GM12878 (cell line): ENCODE results near the gene FRMD5. TPM values are rescaled to one million over a fixed set of nuclear protein-coding genes. Genes with fewer than 3 reads are reported as not detected.

Source experiments
- ATAC-seq: fragments of 200-7000 bp; cut with Tn5 transposase; 3 replicates; pipeline ENCODE4 v1.9.1; 2020; ENCODE audit warnings: mild to moderate bottlenecking, moderate library complexity
- BruUV-seq: library from RNA; stranded (reverse); fragments of 400-500 nt; replicated peaks from 2 replicates; lab custom pipeline; 2021; lab: Mats Ljungman, UMichigan
- CTCF ChIA-PET: fragments of 300-600 bp; sonication (Branson Sonifier 250); formaldehyde crosslinking; extraction: SDS; loops from one replicate; lab custom pipeline; 2021; ENCODE audit warnings: inconsistent platforms; lab: Yijun Ruan, JAX
- POLR2A ChIA-PET: fragments of 350-600 bp; formaldehyde crosslinking; extraction: SDS; loops from one replicate; lab custom pipeline; 2021; ENCODE audit warnings: inconsistent platforms; lab: Charles Lee
- RAD21 ChIA-PET: fragments of 300-600 bp; sonication (Branson Sonifier 250); formaldehyde crosslinking; loops from one replicate; lab custom pipeline; 2023; ENCODE audit warnings: antibody characterized with exemption; ENCODE audit not compliant: unreplicated experiment; lab: Charles Lee
- SMC1A ChIA-PET: fragments of 300-600 bp; sonication (Branson Sonifier 250); formaldehyde crosslinking; loops from one replicate; lab custom pipeline; 2023; ENCODE audit not compliant: unreplicated experiment, uncharacterized antibody; lab: Charles Lee
- DNase-seq: peaks from one replicate; pipeline ENCODE4 v3.0.0-alpha.2; 2011; ENCODE audit warnings: low read depth, low spot score
- FAIRE-seq: peaks from 3 replicates; lab custom pipeline; 2011; peaks lifted over from hg19 to GRCh38; lab: Jason Lieb, UNC
- H2AFZ ChIP-seq: 2 replicates; pipeline ENCODE4 v1.6.0; 2011; ENCODE audit warnings: low read depth, low read length, control low read depth; ENCODE audit not compliant: control insufficient read depth
- H3K27ac ChIP-seq: 2 replicates; pipeline ENCODE4 v1.5.1; 2011; ENCODE audit warnings: control low read depth; ENCODE audit not compliant: control insufficient read depth, insufficient read depth
- H3K27me3 ChIP-seq, 2 experiments: replicated peaks in 1 of 2; 2 replicates each; pipeline versions ENCODE4 v1.6.0 to v1.6.1; 2011; ENCODE audit warnings: low read length in 1 of 2; ENCODE audit not compliant: control insufficient read depth in 2 of 2, insufficient read depth in 2 of 2
- H3K36me3 ChIP-seq, 2 experiments: 2 replicates each; pipeline ENCODE4 v1.5.1; 2011; ENCODE audit warnings: low read length in 1 of 2; ENCODE audit not compliant: control insufficient read depth in 2 of 2, insufficient read depth in 2 of 2
- H3K4me1 ChIP-seq: 2 replicates; pipeline ENCODE4 v1.6.1; 2011; ENCODE audit warnings: mild to moderate bottlenecking, low read length, moderate library complexity, mixed read lengths; ENCODE audit not compliant: control insufficient read depth, insufficient read depth
- H3K4me2 ChIP-seq: 2 replicates; pipeline ENCODE4 v1.6.0; 2011; ENCODE audit warnings: control low read depth; ENCODE audit not compliant: control insufficient read depth, insufficient read depth
- H3K4me3 ChIP-seq: fragments of 200-600 bp; sonication (generic); 2 replicates; pipeline ENCODE4 v1.5.1; 2016
- H3K79me2 ChIP-seq: 2 replicates; pipeline ENCODE4 v1.6.0; 2011; ENCODE audit warnings: low read length; ENCODE audit not compliant: control insufficient read depth, insufficient read depth
- H3K9ac ChIP-seq: 2 replicates; pipeline ENCODE4 v1.8.0; 2011; ENCODE audit warnings: low read length, control low read depth, mixed read lengths; ENCODE audit not compliant: control insufficient read depth, insufficient read depth
- H3K9me3 ChIP-seq: replicated peaks from 3 replicates; pipeline ENCODE4 v1.5.1; 2011; ENCODE audit warnings: mild to moderate bottlenecking, low read length; ENCODE audit not compliant: control insufficient read depth, insufficient read depth
- H4K20me1 ChIP-seq: 2 replicates; pipeline ENCODE4 v1.6.0; 2011; ENCODE audit not compliant: control insufficient read depth, insufficient read depth
- ASH2L ChIP-seq: fragments of 300-600, 200-600 bp; sonication (generic); IDR thresholded peaks from 2 replicates; pipeline ENCODE4 v1.6.1; 2017; ENCODE audit warnings: low read depth, mild to moderate bottlenecking, borderline replicate concordance
- BHLHE40 ChIP-seq, 2 experiments: fragments of 450-650 bp in 1 of 2; IDR thresholded peaks; 2 replicates each; pipeline ENCODE4 v1.6.1; 2011 to 2017; ENCODE audit warnings: low read depth in 2 of 2, borderline replicate concordance in 1 of 2, improper control_type of control experiment in 1 of 2, low read length in 1 of 2, mild to moderate bottlenecking in 1 of 2
- CHD2 ChIP-seq: IDR thresholded peaks from 2 replicates; pipeline ENCODE4 v1.6.1; 2011; ENCODE audit warnings: low read depth, low read length, improper control_type of control experiment, borderline replicate concordance
- FOS ChIP-seq: IDR thresholded peaks from 3 replicates; pipeline ENCODE4 v1.6.1; 2011; ENCODE audit warnings: borderline replicate concordance; ENCODE audit not compliant: insufficient read length; ENCODE audit errors: extremely low read depth
- HDAC2 ChIP-seq: fragments of 200-600 bp; sonication (generic); IDR thresholded peaks from 2 replicates; pipeline ENCODE4 v1.6.1; 2017
- JUND ChIP-seq: IDR thresholded peaks from 2 replicates; pipeline ENCODE4 v1.6.1; 2012; ENCODE audit warnings: low read depth, mild to moderate bottlenecking, low read length, improper control_type of control experiment, moderate library complexity
- MTA2 ChIP-seq: fragments of 450-650 bp; IDR thresholded peaks from 2 replicates; pipeline ENCODE4 v1.6.1; 2016; ENCODE audit warnings: low read depth, mild to moderate bottlenecking, moderate library complexity
- NFIC ChIP-seq: IDR thresholded peaks from 2 replicates; pipeline ENCODE4 v1.6.1; 2012; ENCODE audit warnings: low read depth, mild to moderate bottlenecking, inconsistent platforms, low read length, moderate library complexity
- NR2C2 ChIP-seq: IDR thresholded peaks from 2 replicates; pipeline ENCODE4 v1.6.1; 2011; ENCODE audit warnings: borderline replicate concordance, low read depth; ENCODE audit not compliant: control insufficient read depth, insufficient read length
- NR2F1 ChIP-seq: fragments of 450-650 bp; conservative IDR thresholded peaks from 2 replicates; pipeline ENCODE4 v1.6.1; 2017; ENCODE audit warnings: mild to moderate bottlenecking
- PRDM15 ChIP-seq: fragments of 450-650 bp; formaldehyde crosslinking; IDR thresholded peaks from 2 replicates; pipeline ENCODE4 v1.4.0; 2020; ENCODE audit warnings: mild to moderate bottlenecking, moderate library complexity
- RCOR1 ChIP-seq: conservative IDR thresholded peaks from 2 replicates; pipeline ENCODE4 v1.6.1; 2012; ENCODE audit warnings: low read depth, low read length, improper control_type of control experiment
- SRF ChIP-seq, 2 experiments: IDR thresholded peaks; 2 replicates each; pipeline ENCODE4 v1.6.1; 2011; ENCODE audit warnings: low read depth in 2 of 2, low read length in 2 of 2, mild to moderate bottlenecking in 1 of 2, moderate library complexity in 1 of 2
- ZNF24 ChIP-seq: fragments of 450-650 bp; IDR thresholded peaks from 2 replicates; pipeline ENCODE4 v1.6.1; 2017; ENCODE audit warnings: antibody characterized with exemption, mild to moderate bottlenecking
- ZNF274 ChIP-seq: IDR thresholded peaks from one replicate; pipeline ENCODE4 v1.8.0; 2011; ENCODE audit not compliant: insufficient read length, insufficient read depth
- in situ Hi-C: fragments of 300-500 bp; cut with MboI; formaldehyde crosslinking; loops from 9 replicates; pipeline ENCODE4 v1.14.3; 2018; ENCODE audit warnings: mixed read lengths
- intact Hi-C: fragments of 100-400 bp; cut with micrococcal nuclease; formaldehyde crosslinking; loops from one replicate; pipeline ENCODE4 v1.14.2; 2022; ENCODE audit not compliant: unreplicated experiment
- polyA plus RNA-seq, 11 experiments: library from polyadenylated mRNA; depleted of rRNA in 4 of 11; unstranded in 6 of 11; stranded (reverse) in 5 of 11; fragments of >200 nt; fragmentation: Nextera tagmentation in 4 of 11; fragmentation: Illumina TruSeq in 1 of 11; extraction: Ambion mirVana in 4 of 11; extraction: Trizol in 1 of 11; gene quantifications; 1 replicate in 1 of 11; 2 replicates in 10 of 11; pipeline versions ENCODE4 v1.2.1 to v1.2.3, GENCODE V29; 2011 to 2016; ENCODE audit warnings: inconsistent platforms in 2 of 11, missing spikeins in 2 of 11, low read depth in 1 of 11
- total RNA-seq, 4 experiments: library from RNA; depleted of rRNA in 3 of 4; stranded (reverse); fragments of >200 nt in 3 of 4; fragmentation: Illumina TruSeq in 1 of 4; extraction: Trizol in 1 of 4; gene quantifications; 2 replicates each; pipeline versions ENCODE4 v1.2.1 to v1.2.3, GENCODE V29; 2013 to 2021
- TF ChIP-seq, protein P1 (sequence below): IDR thresholded peaks from 2 replicates; pipeline ENCODE4 v1.6.1; 2012; ENCODE audit warnings: mild to moderate bottlenecking, low read depth, low read length
- TF ChIP-seq, protein P2 (sequence below), 3 experiments: IDR thresholded peaks in 2 of 3; conservative IDR thresholded peaks in 1 of 3; 2 replicates each; pipeline ENCODE4 v1.5.1; 2011; ENCODE audit warnings: low read depth in 3 of 3, low read length in 3 of 3, mild to moderate bottlenecking in 3 of 3, control low read depth in 2 of 3, moderate library complexity in 2 of 3, inconsistent platforms in 1 of 3, mixed read lengths in 1 of 3; ENCODE audit not compliant: control insufficient read depth in 2 of 3, insufficient read depth in 1 of 3; ENCODE audit errors: extremely low read depth in 1 of 3

The FRMD5 gene
- total and polyA plus RNA-seq, 10 of the 15 experiments (the other 5 are each of a cell fraction or from before 2014, with no cell fraction given): 0.26 to 6.4 (median 0.68) TPM; not detected in 1

DNA sequence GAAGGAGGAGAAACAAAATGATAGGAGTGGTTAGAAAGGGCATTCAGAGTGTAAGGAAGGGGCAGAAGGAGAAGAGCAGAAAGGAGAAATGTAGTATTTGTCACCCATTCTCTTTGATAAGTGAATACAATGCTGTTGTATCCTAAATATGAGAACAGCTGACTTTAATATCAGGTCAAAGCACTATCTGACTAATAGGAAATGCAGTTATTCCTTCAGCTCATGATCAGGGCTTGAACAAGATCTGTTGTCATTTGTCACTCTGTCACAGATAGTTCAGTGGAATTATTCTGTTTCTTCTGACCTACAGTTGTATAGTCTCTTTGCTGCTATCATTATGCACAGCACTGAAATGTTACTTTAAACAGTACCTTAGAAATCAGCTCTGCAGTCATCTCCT, 149.4 kb downstream of the FRMD5 start:
- no peaks in the 10 kb centered on the region for H4K20me1 ChIP-seq
- no peak overlapping the region for H3K4me2 ChIP-seq
- ChIA-PET POLR2A (no interaction called here), RAD21 (no interaction called here), CTCF (no interaction called here), SMC1A (interaction anchor here (1.2 to 2.9 kb wide), 2 partner anchors 9 to 143 kb away, joined by 7 read pairs; no protein-coding TSS in a partner anchor)
- intact Hi-C loops: no loop called here
- H3K9ac ChIP-seq: no peak overlapping the region
- in situ Hi-C loops: no loop called here
- H3K9me3 ChIP-seq: no peaks in the 10 kb centered on the region
- ATAC-seq (no peak), DNase-seq (no peak), FAIRE-seq (no peak)
- no peaks in the 10 kb centered on the region for H3K4me1 ChIP-seq
- no TSS peak for BruUV-seq
- H3K36me3 ChIP-seq: no peaks in the 10 kb centered on the region
- H3K27ac ChIP-seq: no peak overlapping the region
- 0 out of 4 replicates have a peak, but pooled peaks cover 0 to 2% of the 10 kb centered on the region in 2 experiments for H3K27me3 ChIP-seq
- H2AFZ ChIP-seq: no peak overlapping the region
- H3K79me2 ChIP-seq: no peaks in the 10 kb centered on the region
- H3K4me3 ChIP-seq: no peak overlapping the region
- TF ChIP-seq ZNF24 (no peak), NFIC (no peak), RCOR1 (no peak), NR2F1 (no peak), ZNF274 (no peak), MTA2 (no peak), JUND (no peak), FOS (no peak), BHLHE40 (IDR thresholded peaks at IDR 0.05; ENCODE audit: borderline replicate concordance in 1 of 2, low read depth in 2 of 2, low read length in 1 of 2) (no peak), PRDM15 (no peak), ASH2L (no peak), HDAC2 (no peak), NR2C2 (no peak), SRF (IDR thresholded peaks at IDR 0.05; ENCODE audit: low read depth in 2 of 2, low read length in 2 of 2) (no peak), CHD2 (no peak)
- TF ChIP-seq, protein P1, sequence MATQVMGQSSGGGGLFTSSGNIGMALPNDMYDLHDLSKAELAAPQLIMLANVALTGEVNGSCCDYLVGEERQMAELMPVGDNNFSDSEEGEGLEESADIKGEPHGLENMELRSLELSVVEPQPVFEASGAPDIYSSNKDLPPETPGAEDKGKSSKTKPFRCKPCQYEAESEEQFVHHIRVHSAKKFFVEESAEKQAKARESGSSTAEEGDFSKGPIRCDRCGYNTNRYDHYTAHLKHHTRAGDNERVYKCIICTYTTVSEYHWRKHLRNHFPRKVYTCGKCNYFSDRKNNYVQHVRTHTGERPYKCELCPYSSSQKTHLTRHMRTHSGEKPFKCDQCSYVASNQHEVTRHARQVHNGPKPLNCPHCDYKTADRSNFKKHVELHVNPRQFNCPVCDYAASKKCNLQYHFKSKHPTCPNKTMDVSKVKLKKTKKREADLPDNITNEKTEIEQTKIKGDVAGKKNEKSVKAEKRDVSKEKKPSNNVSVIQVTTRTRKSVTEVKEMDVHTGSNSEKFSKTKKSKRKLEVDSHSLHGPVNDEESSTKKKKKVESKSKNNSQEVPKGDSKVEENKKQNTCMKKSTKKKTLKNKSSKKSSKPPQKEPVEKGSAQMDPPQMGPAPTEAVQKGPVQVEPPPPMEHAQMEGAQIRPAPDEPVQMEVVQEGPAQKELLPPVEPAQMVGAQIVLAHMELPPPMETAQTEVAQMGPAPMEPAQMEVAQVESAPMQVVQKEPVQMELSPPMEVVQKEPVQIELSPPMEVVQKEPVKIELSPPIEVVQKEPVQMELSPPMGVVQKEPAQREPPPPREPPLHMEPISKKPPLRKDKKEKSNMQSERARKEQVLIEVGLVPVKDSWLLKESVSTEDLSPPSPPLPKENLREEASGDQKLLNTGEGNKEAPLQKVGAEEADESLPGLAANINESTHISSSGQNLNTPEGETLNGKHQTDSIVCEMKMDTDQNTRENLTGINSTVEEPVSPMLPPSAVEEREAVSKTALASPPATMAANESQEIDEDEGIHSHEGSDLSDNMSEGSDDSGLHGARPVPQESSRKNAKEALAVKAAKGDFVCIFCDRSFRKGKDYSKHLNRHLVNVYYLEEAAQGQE: no peak
- TF ChIP-seq, protein P2, sequence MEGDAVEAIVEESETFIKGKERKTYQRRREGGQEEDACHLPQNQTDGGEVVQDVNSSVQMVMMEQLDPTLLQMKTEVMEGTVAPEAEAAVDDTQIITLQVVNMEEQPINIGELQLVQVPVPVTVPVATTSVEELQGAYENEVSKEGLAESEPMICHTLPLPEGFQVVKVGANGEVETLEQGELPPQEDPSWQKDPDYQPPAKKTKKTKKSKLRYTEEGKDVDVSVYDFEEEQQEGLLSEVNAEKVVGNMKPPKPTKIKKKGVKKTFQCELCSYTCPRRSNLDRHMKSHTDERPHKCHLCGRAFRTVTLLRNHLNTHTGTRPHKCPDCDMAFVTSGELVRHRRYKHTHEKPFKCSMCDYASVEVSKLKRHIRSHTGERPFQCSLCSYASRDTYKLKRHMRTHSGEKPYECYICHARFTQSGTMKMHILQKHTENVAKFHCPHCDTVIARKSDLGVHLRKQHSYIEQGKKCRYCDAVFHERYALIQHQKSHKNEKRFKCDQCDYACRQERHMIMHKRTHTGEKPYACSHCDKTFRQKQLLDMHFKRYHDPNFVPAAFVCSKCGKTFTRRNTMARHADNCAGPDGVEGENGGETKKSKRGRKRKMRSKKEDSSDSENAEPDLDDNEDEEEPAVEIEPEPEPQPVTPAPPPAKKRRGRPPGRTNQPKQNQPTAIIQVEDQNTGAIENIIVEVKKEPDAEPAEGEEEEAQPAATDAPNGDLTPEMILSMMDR (IDR thresholded peaks at IDR 0.05 in 2 of 3, conservative IDR thresholded peaks at IDR 0.05 in 1 of 3; ENCODE audit: control insufficient read depth in 2 of 3, extremely low read depth in 1 of 3, insufficient read depth in 1 of 3, low read depth in 3 of 3, low read length in 3 of 3): no peak
